Fibroblast of lung (primary cell): Measurements from ENCODE around the gene CLPX.

Source experiments
- CTCF ChIP-seq, 2 donors: IDR thresholded peaks in 1 of 2; conservative IDR thresholded peaks in 1 of 2; 1 replicate in 1 of 2; 2 replicates in 1 of 2; pipeline ENCODE4 v1.5.1; 2011 to 2012; ENCODE audit warnings: low read length in 2 of 2, control low read depth in 1 of 2, inconsistent platforms in 1 of 2, low read depth in 1 of 2, mild to moderate bottlenecking in 1 of 2
- EZH2 ChIP-seq: IDR thresholded peaks from 2 replicates; pipeline ENCODE4 v1.5.1; 2012; ENCODE audit warnings: low read length, control low read depth, mild to moderate bottlenecking; ENCODE audit errors: missing control alignments

GRCh38 chr15:65212097-65212496, 27.0 kb upstream of the CLPX start:
- TF ChIP-seq CTCF (conservative IDR thresholded peaks at IDR 0.05 in 1 of 2, IDR thresholded peaks at IDR 0.05 in 1 of 2; ENCODE audit: low read depth in 1 of 2, low read length in 2 of 2) (peak; percentile 11 to 37), EZH2 (no peak)
